GM12864 (cell line): Measurements from ENCODE around the gene FIS1.
"Not testable (repeated sequence)": the region's sequence is repeated elsewhere in the genome, so short reads cannot be mapped to it uniquely, and the experiment has no call there.

Experiments used
- DNase-seq: peaks from one replicate; pipeline ENCODE4 v3.0.0-alpha.2; 2011; ENCODE audit warnings: low read depth
- H3K4me3 ChIP-seq: 2 replicates; pipeline ENCODE4 v1.5.1; 2011; ENCODE audit warnings: mild to moderate bottlenecking, low read depth, low read length, control low read depth
- CTCF ChIP-seq: IDR thresholded peaks from 2 replicates; pipeline ENCODE4 v1.5.1; 2011; ENCODE audit warnings: low read depth, mild to moderate bottlenecking, moderate library complexity, low read length, control low read depth, inconsistent platforms; ENCODE audit errors: missing control alignments

Gene FIS1

GRCh38 chr7:101210143-101210542, 34.7 kb downstream of the FIS1 start:
- no peak overlapping the region for H3K4me3 ChIP-seq
- TF ChIP-seq CTCF, result no peak
- no peak for DNase-seq

GRCh38 chr7:101208794-101209193, 36.1 kb downstream of the FIS1 start:
- no peak for DNase-seq
- TF ChIP-seq CTCF, result no peak

GRCh38 chr7:101207459-101207858, 37.4 kb downstream of the FIS1 start:
- no peak for TF ChIP-seq CTCF
- H3K4me3 ChIP-seq, result no peak overlapping the region
- DNase-seq, result no peak

More at GRCh38 chr7:101208794-101209193, 36.1 kb downstream of the FIS1 start:
- H3K4me3 ChIP-seq, result no peak overlapping the region

DNA sequence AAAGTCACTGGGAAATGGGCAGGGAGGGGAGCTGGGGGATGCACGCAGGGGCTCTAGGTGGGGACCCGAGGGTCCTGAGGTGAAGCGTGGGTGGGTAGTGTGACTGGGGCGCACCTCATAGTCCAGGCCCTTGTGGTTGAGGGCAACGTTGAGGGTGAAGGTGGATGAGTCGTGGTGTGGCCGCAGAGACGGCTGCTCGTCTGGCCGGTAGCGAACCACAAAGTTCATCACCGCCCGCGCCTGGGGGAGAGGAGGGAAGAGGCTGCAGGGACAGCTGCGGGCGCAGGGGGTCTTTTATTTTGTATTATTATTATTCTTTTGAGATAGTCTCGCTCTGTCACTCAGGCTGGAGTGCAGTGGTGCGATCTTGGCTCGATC, 38.2 kb downstream of the FIS1 start:
- no peak overlapping the region for H3K4me3 ChIP-seq
- TF ChIP-seq CTCF, result no peak
- DNase-seq, result no peak

GRCh38 chr7:101205901-101206664, 38.8 kb downstream of the FIS1 start:
- no peak overlapping the region for H3K4me3 ChIP-seq
- no peak for DNase-seq
- TF ChIP-seq CTCF, result no peak

DNA sequence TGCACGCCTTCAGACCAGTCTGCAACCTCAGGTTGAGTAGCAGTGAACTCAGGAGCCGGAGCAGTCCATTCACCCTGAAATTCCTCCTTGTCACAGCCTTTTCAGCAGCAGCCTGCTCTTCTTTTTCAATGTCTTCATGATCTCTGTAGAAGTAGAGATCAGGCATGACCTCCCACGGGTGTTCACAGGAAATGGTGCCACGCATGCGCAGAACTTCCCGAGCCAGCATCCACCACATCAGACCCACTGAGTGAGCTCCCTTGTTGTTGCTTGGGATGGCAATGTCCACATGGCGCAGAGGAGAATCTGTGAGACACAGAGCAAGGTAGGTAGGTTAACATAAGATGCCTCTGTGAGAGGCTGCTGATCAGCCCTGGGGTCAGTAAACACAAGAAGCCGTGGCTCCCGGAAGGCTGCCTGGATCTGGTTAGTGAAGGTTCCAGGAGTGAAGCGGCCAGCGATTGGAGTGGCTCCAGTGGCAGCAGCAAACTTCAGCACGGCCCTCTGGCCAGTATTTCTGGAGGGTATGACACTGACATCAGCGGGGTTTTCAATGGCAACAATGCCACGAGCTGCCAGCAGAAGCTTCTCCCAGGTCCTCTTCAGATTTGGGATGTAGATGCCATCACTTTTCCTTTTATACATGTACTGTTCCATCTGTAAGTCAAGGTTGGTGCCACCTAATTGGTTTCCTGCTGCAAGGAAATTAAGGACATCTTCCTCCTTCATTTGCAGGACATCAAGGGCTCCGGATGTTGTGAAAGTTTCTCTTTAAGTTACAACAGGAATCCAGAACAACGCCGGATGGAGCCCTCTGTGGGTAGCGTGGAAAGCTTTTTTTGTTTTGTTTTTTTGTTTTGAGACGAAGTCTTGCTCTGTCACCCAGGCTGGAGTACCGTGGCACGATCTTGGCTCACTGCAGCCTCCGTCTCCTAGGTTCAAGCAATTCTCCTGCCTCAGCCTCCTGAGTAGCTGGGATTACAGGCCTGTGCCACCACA, 40.8 kb downstream of the FIS1 start:
- H3K4me3 ChIP-seq, DNase-seq: not testable (repeated sequence)

GRCh38 chr7:101202603-101202918, 42.3 kb downstream of the FIS1 start:
- no peak for DNase-seq
- no peak for TF ChIP-seq CTCF
- H3K4me3 ChIP-seq, result no peak overlapping the region
